Measurements from ENCODE around the gene HOXC9. TPM values are rescaled to one million over a fixed set of nuclear protein-coding genes. Genes with fewer than 3 reads are reported as not detected.

The HOXC9 gene
- total and polyA plus RNA-seq, 3 experiments from 2014 or later: not detected

DNA sequence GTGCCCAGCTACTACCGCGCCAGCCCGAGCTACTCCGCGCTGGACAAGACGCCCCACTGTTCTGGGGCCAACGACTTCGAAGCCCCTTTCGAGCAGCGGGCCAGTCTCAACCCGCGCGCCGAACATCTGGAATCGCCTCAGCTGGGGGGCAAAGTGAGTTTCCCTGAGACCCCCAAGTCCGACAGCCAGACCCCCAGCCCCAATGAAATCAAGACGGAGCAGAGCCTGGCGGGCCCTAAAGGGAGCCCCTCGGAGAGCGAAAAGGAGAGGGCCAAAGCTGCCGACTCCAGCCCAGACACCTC is 14.3 kb upstream of the HOXC9 start:
- H3K27ac ChIP-seq (ENCODE audit: low read depth, low read length): no peak overlapping the region
- peaks cover 0 to 9% (median 0%) of the 10 kb centered on the region in 5 donors for H3K9me3 Mint-ChIP-seq
- H3K27me3 ChIP-seq (ENCODE audit: insufficient read depth, low read length, poor library complexity, severe bottlenecking): peaks cover 91% of the 10 kb centered on the region
- no peaks in the 10 kb centered on the region for H3K36me3 Mint-ChIP-seq
- no peaks in the 10 kb centered on the region for H3K36me3 ChIP-seq (ENCODE audit: insufficient read depth, low read length)
- H3K9me3 ChIP-seq (ENCODE audit: low read length): no peaks in the 10 kb centered on the region
- POLR2A ChIA-PET: interaction anchor here (0.5 kb wide), 1 partner anchor 30 kb away, joined by 4 read pairs; no protein-coding TSS in a partner anchor
- peaks cover 37 to 51% (median 39%) of the 10 kb centered on the region in 3 donors for H3K4me1 Mint-ChIP-seq
- H3K27ac Mint-ChIP-seq: peak overlapping the region in 2 of 8 donors; percentile 67 to 73
- CTCF ChIA-PET: interaction anchor here (1.1 to 2.8 kb wide), 8 partner anchors 11 to 229 kb away, joined by 3 to 12 read pairs (median 4); partner anchors contain the start of gene HOXC5
- peaks cover 26% of the 10 kb centered on the region for H3K4me1 ChIP-seq (ENCODE audit: insufficient read depth, low read length)
- peaks cover 93 to 94% of the 10 kb centered on the region in 2 donors for H3K27me3 Mint-ChIP-seq
- no peak overlapping the region for H3K4me3 ChIP-seq (ENCODE audit: low read length)
- no peak for DNase-seq
- H3K4me3 Mint-ChIP-seq: peak overlapping the region; percentile 63 to 73 (median 71)

GRCh38 chr12:53985994-53986685 is 13.8 kb upstream of the HOXC9 start:
- peaks cover 93 to 94% of the 10 kb centered on the region in 2 donors for H3K27me3 Mint-ChIP-seq
- peaks cover 93% of the 10 kb centered on the region for H3K27me3 ChIP-seq (ENCODE audit: insufficient read depth, low read length, poor library complexity, severe bottlenecking)
- no peaks in the 10 kb centered on the region for H3K36me3 ChIP-seq (ENCODE audit: insufficient read depth, low read length)
- no peaks in the 10 kb centered on the region for H3K36me3 Mint-ChIP-seq
- H3K4me3 Mint-ChIP-seq: peak overlapping the region; percentile 25 to 73 (median 71)
- ChIA-PET CTCF (interaction anchor here (1.0 to 2.8 kb wide), 9 partner anchors 7 to 215 kb away, joined by 3 to 12 read pairs (median 4); partner anchors contain the start of gene HOXC5), POLR2A (no interaction called here)
- H3K4me1 ChIP-seq (ENCODE audit: insufficient read depth, low read length): peaks cover 26% of the 10 kb centered on the region
- H3K27ac Mint-ChIP-seq: peak overlapping the region in 2 of 8 donors; percentile 61 to 87
- peaks cover 36 to 51% (median 37%) of the 10 kb centered on the region in 3 donors for H3K4me1 Mint-ChIP-seq
- DNase-seq: no peak
- no peaks in the 10 kb centered on the region for H3K9me3 ChIP-seq (ENCODE audit: low read length)
- no peak overlapping the region for H3K4me3 ChIP-seq (ENCODE audit: low read length)
- peaks cover 0 to 9% (median 0%) of the 10 kb centered on the region in 5 donors for H3K9me3 Mint-ChIP-seq
- H3K27ac ChIP-seq (ENCODE audit: low read depth, low read length): no peak overlapping the region

GRCh38 chr12:53986686-53987483 is 13.1 kb upstream of the HOXC9 start:
- Histone ChIP-seq H3K27me3 (ENCODE audit: insufficient read depth, low read length, poor library complexity, severe bottlenecking) (peaks cover 95% of the 10 kb centered on the region), H3K27ac (ENCODE audit: low read depth, low read length) (peak overlapping the region; percentile 10), H3K4me1 (ENCODE audit: insufficient read depth, low read length) (peaks cover 26% of the 10 kb centered on the region), H3K36me3 (ENCODE audit: insufficient read depth, low read length) (no peaks in the 10 kb centered on the region), H3K9me3 (ENCODE audit: low read length) (no peaks in the 10 kb centered on the region), H3K4me3 (ENCODE audit: low read length) (no peak overlapping the region)
- peak overlapping the region in 2 of 8 donors; percentile 61 to 66 for H3K27ac Mint-ChIP-seq
- peaks cover 90 to 94% of the 10 kb centered on the region in 2 donors for H3K27me3 Mint-ChIP-seq
- no peaks in the 10 kb centered on the region for H3K36me3 Mint-ChIP-seq
- peaks cover 0 to 9% (median 0%) of the 10 kb centered on the region in 5 donors for H3K9me3 Mint-ChIP-seq
- DNase-seq: no peak
- peaks cover 36 to 51% (median 37%) of the 10 kb centered on the region in 3 donors for H3K4me1 Mint-ChIP-seq
- H3K4me3 Mint-ChIP-seq: peak overlapping the region in 5 of 7 donors; percentile 4 to 49 (median 35)
- POLR2A ChIA-PET: no interaction called here
- CTCF ChIA-PET: interaction anchor here (1.0 to 2.8 kb wide), 10 partner anchors 8 to 221 kb away, joined by 3 to 12 read pairs (median 4); partner anchors contain the start of genes HOXC5 and HOXC9

GRCh38 chr12:53987787-53988230 is 12.2 kb upstream of the HOXC9 start:
- DNase-seq: no peak
- Mint-ChIP-seq H3K9me3 (peaks cover 0 to 9% (median 0%) of the 10 kb centered on the region in 5 donors), H3K27me3 (peaks cover 90 to 94% of the 10 kb centered on the region in 2 donors), H3K27ac (peak overlapping the region in 1 of 8 donors; percentile 1), H3K4me1 (peaks cover 36 to 51% (median 37%) of the 10 kb centered on the region in 3 donors), H3K36me3 (no peaks in the 10 kb centered on the region), H3K4me3 (no peak overlapping the region)
- CTCF ChIA-PET: interaction anchor here (1.1 to 2.0 kb wide), 6 partner anchors 9 to 371 kb away, joined by 3 to 8 read pairs (median 5); partner anchors contain the start of gene HOXC9
- POLR2A ChIA-PET: no interaction called here
- Histone ChIP-seq H3K4me3 (ENCODE audit: low read length) (no peak overlapping the region), H3K9me3 (ENCODE audit: low read length) (no peaks in the 10 kb centered on the region), H3K36me3 (ENCODE audit: insufficient read depth, low read length) (no peaks in the 10 kb centered on the region), H3K4me1 (ENCODE audit: insufficient read depth, low read length) (peaks cover 26% of the 10 kb centered on the region), H3K27me3 (ENCODE audit: insufficient read depth, low read length, poor library complexity, severe bottlenecking) (peaks cover 95% of the 10 kb centered on the region), H3K27ac (ENCODE audit: low read depth, low read length) (no peak overlapping the region)

DNA sequence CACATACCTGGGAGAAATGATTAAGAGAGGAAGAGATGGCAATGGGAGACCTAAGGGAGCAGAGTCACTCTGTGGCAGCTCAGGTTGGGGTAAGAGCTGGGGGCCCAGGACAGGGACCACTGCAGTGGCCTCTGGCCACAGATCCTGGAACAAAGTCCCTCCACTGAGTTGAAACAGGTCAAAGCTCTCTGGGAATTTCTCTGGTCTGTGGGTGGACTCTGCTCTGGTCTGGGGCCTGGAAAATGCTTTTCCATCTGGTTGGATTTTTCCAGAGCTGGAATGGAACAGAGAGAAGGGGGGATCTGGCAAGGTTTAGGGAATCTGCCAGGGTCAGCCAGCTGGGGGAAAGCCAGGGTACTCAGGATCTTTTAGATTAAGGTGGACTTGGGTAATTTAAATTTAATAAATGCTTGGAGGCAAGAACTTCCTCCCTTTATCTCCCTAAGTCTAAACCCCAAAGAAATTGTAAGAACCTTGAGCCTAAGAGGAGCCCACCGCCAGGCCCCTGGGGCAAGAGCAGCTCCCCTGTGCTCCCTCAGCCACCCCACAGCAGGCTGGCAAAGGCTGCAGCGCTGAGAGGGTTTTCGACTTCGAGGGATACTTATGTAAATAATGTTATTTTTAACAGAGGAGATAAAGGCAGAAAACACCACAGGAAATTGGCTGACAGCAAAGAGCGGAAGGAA is 11.3 kb upstream of the HOXC9 start:
- Histone ChIP-seq H3K9me3 (ENCODE audit: low read length) (no peaks in the 10 kb centered on the region), H3K36me3 (ENCODE audit: insufficient read depth, low read length) (no peaks in the 10 kb centered on the region), H3K27ac (ENCODE audit: low read depth, low read length) (no peak overlapping the region), H3K4me3 (ENCODE audit: low read length) (no peak overlapping the region), H3K27me3 (ENCODE audit: insufficient read depth, low read length, poor library complexity, severe bottlenecking) (peaks cover 95% of the 10 kb centered on the region), H3K4me1 (ENCODE audit: insufficient read depth, low read length) (peaks cover 26% of the 10 kb centered on the region)
- peaks cover 39 to 51% (median 39%) of the 10 kb centered on the region in 3 donors for H3K4me1 Mint-ChIP-seq
- H3K27ac Mint-ChIP-seq: peak overlapping the region in 1 of 8 donors; percentile 80
- H3K4me3 Mint-ChIP-seq: peak overlapping the region in 6 of 7 donors; percentile 42 to 78 (median 71)
- H3K36me3 Mint-ChIP-seq: no peaks in the 10 kb centered on the region
- H3K9me3 Mint-ChIP-seq: peaks cover 0 to 4% (median 3%) of the 10 kb centered on the region in 5 donors
- peaks cover 90 to 94% of the 10 kb centered on the region in 2 donors for H3K27me3 Mint-ChIP-seq
- DNase-seq: no peak
- POLR2A ChIA-PET: no interaction called here
- CTCF ChIA-PET: interaction anchor here (0.7 to 2.0 kb wide), 6 partner anchors 12 to 370 kb away, joined by 3 to 8 read pairs (median 4); partner anchors contain the start of gene HOXC9

GRCh38 chr12:53989227-53990113 is 10.5 kb upstream of the HOXC9 start:
- Histone ChIP-seq H3K36me3 (ENCODE audit: insufficient read depth, low read length) (no peaks in the 10 kb centered on the region), H3K27ac (ENCODE audit: low read depth, low read length) (no peak overlapping the region), H3K4me3 (ENCODE audit: low read length) (peak overlapping the region; percentile 4), H3K9me3 (ENCODE audit: low read length) (no peaks in the 10 kb centered on the region), H3K27me3 (ENCODE audit: insufficient read depth, low read length, poor library complexity, severe bottlenecking) (peaks cover 96% of the 10 kb centered on the region), H3K4me1 (ENCODE audit: insufficient read depth, low read length) (peaks cover 29% of the 10 kb centered on the region)
- DNase-seq: no peak
- Mint-ChIP-seq H3K27me3 (peaks cover 93 to 97% of the 10 kb centered on the region in 2 donors), H3K4me3 (peak overlapping the region; percentile 37 to 78 (median 66)), H3K27ac (peak overlapping the region in 3 of 8 donors; percentile 4 to 80 (median 56)), H3K36me3 (no peaks in the 10 kb centered on the region), H3K4me1 (peaks cover 37 to 54% (median 46%) of the 10 kb centered on the region in 3 donors), H3K9me3 (peaks cover 0 to 7% (median 3%) of the 10 kb centered on the region in 5 donors)
- ChIA-PET CTCF (interaction anchor here (2.0 kb wide), 1 partner anchor 218 kb away, joined by 8 read pairs; no protein-coding TSS in a partner anchor), POLR2A (interaction anchor here (0.7 kb wide), 1 partner anchor 9 kb away, joined by 3 read pairs; no protein-coding TSS in a partner anchor)

Data from CD8-positive, alpha-beta memory T cell (primary cell).